ENCODE results near the gene CCDC33. TPM values are rescaled to one million over a fixed set of nuclear protein-coding genes. Genes with fewer than 3 reads are reported as not detected.

The CCDC33 gene
- total RNA-seq, 1 experiment from 2014 or later = 0.15 TPM

DNA sequence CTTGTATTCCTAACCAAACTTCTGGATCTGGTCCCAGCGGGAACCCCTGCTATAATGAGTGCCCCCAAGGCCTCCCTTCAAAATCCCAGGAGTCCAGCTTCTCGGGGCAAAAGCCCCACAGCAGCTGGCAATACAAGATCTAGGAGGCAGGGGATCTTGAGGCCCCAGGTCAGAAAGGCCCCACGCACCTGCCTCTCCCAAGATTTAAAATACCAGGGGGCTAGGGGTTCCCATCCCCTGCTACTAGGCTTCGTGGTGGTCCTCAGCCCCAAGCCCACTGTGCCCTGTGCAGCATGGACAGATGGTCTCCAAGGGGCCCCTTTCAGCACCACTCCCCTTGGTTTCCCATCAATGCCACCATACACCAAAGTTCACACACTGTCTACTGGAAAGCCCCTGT is 147.2 kb downstream of the CCDC33 start:
- DNase-seq (ENCODE audit: low read depth, low spot score) (no peak), ATAC-seq (no peak)
- Histone ChIP-seq H3K4me2 (ENCODE audit: low read length) (peak overlapping the region; percentile 46), H3K27ac (ENCODE audit: low read depth, low read length) (no peak overlapping the region), H3K9ac (ENCODE audit: low read length) (peak overlapping the region; percentile 28; the same call in 1 of the 2 replicates), H3K9me2 (ENCODE audit: insufficient read depth) (no peaks in the 10 kb centered on the region), H2AFZ (ENCODE audit: low read depth, low read length, poor library complexity, severe bottlenecking) (no peak overlapping the region), H3K9me3 (ENCODE audit: control insufficient read depth in 1 of 2, insufficient read depth in 1 of 2, low read depth in 1 of 2, low read length in 2 of 2) (no peaks in the 10 kb centered on the region), H3K36me3 (ENCODE audit: control insufficient read depth in 1 of 2, insufficient read depth in 2 of 2, low read length in 2 of 2) (no peaks in the 10 kb centered on the region), H3K4me1 (ENCODE audit: control insufficient read depth in 1 of 2, insufficient read depth in 2 of 2, low read length in 2 of 2) (peaks cover 22 to 80% of the 10 kb centered on the region in 2 experiments), H3K27me3 (ENCODE audit: insufficient read depth, low read length) (no peaks in the 10 kb centered on the region), H3K4me3 (replicated peaks in 1 of 2; ENCODE audit: low read depth in 1 of 2, low read length in 2 of 2) (no peak overlapping the region), H3K79me2 (ENCODE audit: insufficient read depth, low read length) (no peaks in the 10 kb centered on the region), H4K20me1 (ENCODE audit: insufficient read depth) (no peaks in the 10 kb centered on the region)
- intact Hi-C loops (cut with micrococcal nuclease) = loop anchor here (2.0 kb wide), 1 partner anchor 108 kb away; no protein-coding TSS in a partner anchor
- CTCF ChIA-PET = interaction anchor here (1.0 to 6.3 kb wide), 6 partner anchors 51 to 386 kb away, joined by 3 to 83 read pairs (median 4); no protein-coding TSS in a partner anchor
- RAD21 ChIA-PET (ENCODE audit: low non-redundant PET in 1 of 2, low total read pairs in 2 of 2, uncharacterized antibody in 2 of 2, unreplicated experiment in 2 of 2) = interaction anchor here (1.3 to 1.7 kb wide), 2 partner anchors 55 to 56 kb away, joined by 13 to 15 read pairs; no protein-coding TSS in a partner anchor
- TF ChIP-seq FOSL1 (IDR thresholded peaks at IDR 0.05; ENCODE audit: low read depth) (no peak), EZH2 (IDR thresholded peaks at IDR 0.05) (no peak), CEBPB (IDR thresholded peaks at IDR 0.05; ENCODE audit: low read depth) (no peak), SP1 (IDR thresholded peaks at IDR 0.05; ENCODE audit: low read depth) (no peak), TCF7L2 (IDR thresholded peaks at IDR 0.05; ENCODE audit: borderline replicate concordance, extremely low read depth, insufficient read depth, insufficient read length) (no peak), CBX3 (IDR thresholded peaks at IDR 0.05; ENCODE audit: low read depth) (no peak)
- TF ChIP-seq, protein P1, sequence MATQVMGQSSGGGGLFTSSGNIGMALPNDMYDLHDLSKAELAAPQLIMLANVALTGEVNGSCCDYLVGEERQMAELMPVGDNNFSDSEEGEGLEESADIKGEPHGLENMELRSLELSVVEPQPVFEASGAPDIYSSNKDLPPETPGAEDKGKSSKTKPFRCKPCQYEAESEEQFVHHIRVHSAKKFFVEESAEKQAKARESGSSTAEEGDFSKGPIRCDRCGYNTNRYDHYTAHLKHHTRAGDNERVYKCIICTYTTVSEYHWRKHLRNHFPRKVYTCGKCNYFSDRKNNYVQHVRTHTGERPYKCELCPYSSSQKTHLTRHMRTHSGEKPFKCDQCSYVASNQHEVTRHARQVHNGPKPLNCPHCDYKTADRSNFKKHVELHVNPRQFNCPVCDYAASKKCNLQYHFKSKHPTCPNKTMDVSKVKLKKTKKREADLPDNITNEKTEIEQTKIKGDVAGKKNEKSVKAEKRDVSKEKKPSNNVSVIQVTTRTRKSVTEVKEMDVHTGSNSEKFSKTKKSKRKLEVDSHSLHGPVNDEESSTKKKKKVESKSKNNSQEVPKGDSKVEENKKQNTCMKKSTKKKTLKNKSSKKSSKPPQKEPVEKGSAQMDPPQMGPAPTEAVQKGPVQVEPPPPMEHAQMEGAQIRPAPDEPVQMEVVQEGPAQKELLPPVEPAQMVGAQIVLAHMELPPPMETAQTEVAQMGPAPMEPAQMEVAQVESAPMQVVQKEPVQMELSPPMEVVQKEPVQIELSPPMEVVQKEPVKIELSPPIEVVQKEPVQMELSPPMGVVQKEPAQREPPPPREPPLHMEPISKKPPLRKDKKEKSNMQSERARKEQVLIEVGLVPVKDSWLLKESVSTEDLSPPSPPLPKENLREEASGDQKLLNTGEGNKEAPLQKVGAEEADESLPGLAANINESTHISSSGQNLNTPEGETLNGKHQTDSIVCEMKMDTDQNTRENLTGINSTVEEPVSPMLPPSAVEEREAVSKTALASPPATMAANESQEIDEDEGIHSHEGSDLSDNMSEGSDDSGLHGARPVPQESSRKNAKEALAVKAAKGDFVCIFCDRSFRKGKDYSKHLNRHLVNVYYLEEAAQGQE (IDR thresholded peaks at IDR 0.05; ENCODE audit: low read depth) = no peak
- TF ChIP-seq, protein P2, sequence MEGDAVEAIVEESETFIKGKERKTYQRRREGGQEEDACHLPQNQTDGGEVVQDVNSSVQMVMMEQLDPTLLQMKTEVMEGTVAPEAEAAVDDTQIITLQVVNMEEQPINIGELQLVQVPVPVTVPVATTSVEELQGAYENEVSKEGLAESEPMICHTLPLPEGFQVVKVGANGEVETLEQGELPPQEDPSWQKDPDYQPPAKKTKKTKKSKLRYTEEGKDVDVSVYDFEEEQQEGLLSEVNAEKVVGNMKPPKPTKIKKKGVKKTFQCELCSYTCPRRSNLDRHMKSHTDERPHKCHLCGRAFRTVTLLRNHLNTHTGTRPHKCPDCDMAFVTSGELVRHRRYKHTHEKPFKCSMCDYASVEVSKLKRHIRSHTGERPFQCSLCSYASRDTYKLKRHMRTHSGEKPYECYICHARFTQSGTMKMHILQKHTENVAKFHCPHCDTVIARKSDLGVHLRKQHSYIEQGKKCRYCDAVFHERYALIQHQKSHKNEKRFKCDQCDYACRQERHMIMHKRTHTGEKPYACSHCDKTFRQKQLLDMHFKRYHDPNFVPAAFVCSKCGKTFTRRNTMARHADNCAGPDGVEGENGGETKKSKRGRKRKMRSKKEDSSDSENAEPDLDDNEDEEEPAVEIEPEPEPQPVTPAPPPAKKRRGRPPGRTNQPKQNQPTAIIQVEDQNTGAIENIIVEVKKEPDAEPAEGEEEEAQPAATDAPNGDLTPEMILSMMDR (IDR thresholded peaks at IDR 0.05 in 2 of 3, conservative IDR thresholded peaks at IDR 0.05 in 1 of 3; ENCODE audit: borderline replicate concordance in 1 of 3, insufficient read depth in 1 of 3, low read depth in 2 of 3, low read length in 2 of 3) = no peak
- BruUV-seq (replicated peaks) = no TSS peak
- POLR2A ChIA-PET = interaction anchor here (1.2 to 2.1 kb wide), 3 partner anchors 18 to 58 kb away, joined by 3 to 9 read pairs (median 4); no protein-coding TSS in a partner anchor

All from HCT116 (cell line).